K562 (cell line): ENCODE measurements around the gene GPX5. TPM values are rescaled to one million over a fixed set of nuclear protein-coding genes. Genes with fewer than 3 reads are reported as not detected.

Source experiments
- ESRRA ChIP-seq: fragments of 450-650 bp; IDR thresholded peaks from 2 replicates; pipeline ENCODE4 v1.6.1; 2014; ENCODE audit warnings: low read depth, mild to moderate bottlenecking, moderate library complexity, borderline replicate concordance
- ETV6 ChIP-seq, 3 experiments: fragments of 150-350 bp in 1 of 3; sonication (generic) in 1 of 3; formaldehyde crosslinking in 1 of 3; IDR thresholded peaks; 2 replicates each; pipeline versions ENCODE4 v1.6.1 to v1.8.0; 2014 to 2022; ENCODE audit warnings: borderline replicate concordance in 2 of 3, low read depth in 2 of 3, antibody characterized with exemption in 1 of 3, low read length in 1 of 3, mild to moderate bottlenecking in 1 of 3, missing genetic modification reagents in 1 of 3
- HDAC1 ChIP-seq, 2 experiments: fragments of 450-650 bp; IDR thresholded peaks; 2 replicates each; pipeline ENCODE4 v1.6.1; 2016 to 2017; ENCODE audit warnings: inconsistent platforms in 1 of 2, mild to moderate bottlenecking in 1 of 2, moderate library complexity in 1 of 2
- HDAC2 ChIP-seq: fragments of 450-650 bp; IDR thresholded peaks from 2 replicates; pipeline ENCODE4 v1.6.1; 2016; ENCODE audit warnings: mild to moderate bottlenecking
- JUN ChIP-seq, 2 experiments: sonication (generic) in 1 of 2; formaldehyde crosslinking in 1 of 2; IDR thresholded peaks; 2 replicates each; pipeline versions ENCODE4 v1.6.1 to v1.8.0; 2012 to 2022; ENCODE audit warnings: borderline replicate concordance in 2 of 2, mild to moderate bottlenecking in 2 of 2, improper control_type of control experiment in 1 of 2, low read depth in 1 of 2, low read length in 1 of 2, missing genetic modification reagents in 1 of 2
- KDM1A ChIP-seq, 2 experiments: fragments of 450-650 bp; IDR thresholded peaks; 2 replicates each; pipeline ENCODE4 v1.6.1; 2016; ENCODE audit warnings: mild to moderate bottlenecking in 2 of 2
- NFYB ChIP-seq: IDR thresholded peaks from 2 replicates; pipeline ENCODE4 v1.6.1; 2011; ENCODE audit warnings: mild to moderate bottlenecking, moderate library complexity; ENCODE audit not compliant: insufficient read length; ENCODE audit errors: extremely low read depth
- OTX1 ChIP-seq: fragments of 450-650 bp; formaldehyde crosslinking; IDR thresholded peaks from 2 replicates; pipeline ENCODE4 v1.4.0; 2022; ENCODE audit warnings: mild to moderate bottlenecking
- PHF8 ChIP-seq: fragments of 200-600 bp; sonication (generic); IDR thresholded peaks from 2 replicates; pipeline ENCODE4 v1.6.1; 2012; ENCODE audit warnings: mixed run types, mild to moderate bottlenecking, inconsistent platforms, low read length, moderate library complexity, borderline replicate concordance
- RBBP5 ChIP-seq: fragments of 200-600 bp; sonication (generic); IDR thresholded peaks from 2 replicates; pipeline ENCODE4 v1.6.1; 2012; ENCODE audit warnings: borderline replicate concordance, mild to moderate bottlenecking, low read length, control low read depth, inconsistent platforms; ENCODE audit not compliant: insufficient read depth, poor library complexity, severe bottlenecking
- SRSF1 ChIP-seq: fragments of 200-400 bp; formaldehyde crosslinking; IDR thresholded peaks from 2 replicates; pipeline ENCODE4 v1.6.1; 2017; ENCODE audit warnings: mild to moderate bottlenecking, low read depth, low read length, moderate library complexity
- TAF9B ChIP-seq: fragments of 450-650 bp; IDR thresholded peaks from 2 replicates; pipeline ENCODE4 v1.6.1; 2018; ENCODE audit warnings: mild to moderate bottlenecking; ENCODE audit not compliant: partially characterized antibody
- TBP ChIP-seq: optimal IDR thresholded peaks from 2 replicates; pipeline ENCODE3; 2011; ENCODE audit warnings: low read depth, low read length, improper control_type of control experiment
- ZBTB17 ChIP-seq: fragments of 450-650 bp; formaldehyde crosslinking; IDR thresholded peaks from 2 replicates; pipeline ENCODE4 v1.4.0; 2020; ENCODE audit warnings: mild to moderate bottlenecking
- ZFP36 ChIP-seq: fragments of 150-350 bp; IDR thresholded peaks from 2 replicates; pipeline ENCODE4 v1.6.1; 2018; ENCODE audit warnings: low read length, low read depth; ENCODE audit not compliant: partially characterized antibody
- ZNF280B ChIP-seq: fragments of 250-450 bp; sonication (Bioruptor Pico); IDR thresholded peaks from 2 replicates; pipeline ENCODE4 v1.5.1; 2021; ENCODE audit warnings: mild to moderate bottlenecking
- ZNF3 ChIP-seq: fragments of 250-450 bp; sonication (Bioruptor Pico); IDR thresholded peaks from 2 replicates; pipeline ENCODE4 v1.5.0; 2021; ENCODE audit warnings: mild to moderate bottlenecking, moderate library complexity
- polyA plus RNA-seq, 8 experiments: library from polyadenylated mRNA; depleted of rRNA in 4 of 8; stranded (reverse) in 5 of 8; unstranded in 3 of 8; fragments of >200 nt; fragmentation: Nextera tagmentation in 2 of 8; fragmentation: Illumina TruSeq in 1 of 8; extraction: Ambion mirVana in 2 of 8; extraction: Trizol in 1 of 8; gene quantifications; 2 replicates each; pipeline versions ENCODE4 v1.2.1 to v1.2.3, GENCODE V29; 2011 to 2014; ENCODE audit warnings: inconsistent platforms in 1 of 8, missing spikeins in 1 of 8
- total RNA-seq, 7 experiments: library from RNA; depleted of rRNA in 6 of 7; stranded (reverse); fragments of >200 nt in 6 of 7; fragmentation: Illumina TruSeq in 2 of 7; extraction: Trizol in 2 of 7; gene quantifications; 2 replicates each; pipeline versions ENCODE4 v1.2.1 to v1.2.3, GENCODE V29; 2011 to 2021; ENCODE audit warnings: low replicate concordance in 1 of 7
- TF ChIP-seq, protein P1 (sequence below): fragments of 450-650 bp; formaldehyde crosslinking; IDR thresholded peaks from 2 replicates; pipeline ENCODE4 v1.4.0; 2022; ENCODE audit warnings: mild to moderate bottlenecking, moderate library complexity
- TF ChIP-seq, protein P2 (sequence below): sonication (generic); formaldehyde crosslinking; IDR thresholded peaks from 2 replicates; pipeline ENCODE4 v1.9.0; 2022; ENCODE audit warnings: mild to moderate bottlenecking, missing genetic modification reagents
- TF ChIP-seq, protein P3 (sequence below): fragments of 450-650 bp; formaldehyde crosslinking; IDR thresholded peaks from 2 replicates; pipeline ENCODE4 v1.4.0; 2020; ENCODE audit warnings: mild to moderate bottlenecking

Gene GPX5
- total and polyA plus RNA-seq, 9 of the 15 experiments (the other 6 are each of a cell fraction or from before 2014, with no cell fraction given): 0.07 to 0.18 (median 0.15) TPM; not detected in 6

- no peak for TF ChIP-seq NFYB
- TF ChIP-seq HDAC2: peak; percentile 93
- TF ChIP-seq HDAC1 (IDR thresholded peaks at IDR 0.05): peak; percentile 82 to 94
- peak in 1 of 2 experiments; percentile 94; a peak in 3 of 4 replicates for TF ChIP-seq ETV6 (IDR thresholded peaks at IDR 0.05; ENCODE audit: borderline replicate concordance in 1 of 2, low read depth in 2 of 2, low read length in 1 of 2)
- TF ChIP-seq ETV6 (CRISPR knock-in tag; IDR thresholded peaks at IDR 0.05; ENCODE audit: borderline replicate concordance): no peak
- TF ChIP-seq PHF8: peak; percentile 46; the same call in 1 of the 2 replicates
- peak; percentile 73 for TF ChIP-seq ESRRA
- peak; percentile 100 for TF ChIP-seq TBP
- 0 out of 2 replicates have a peak, but pooled peaks have one; percentile 40 for TF ChIP-seq ZBTB17 (CRISPR knock-in tag)
- no peak for TF ChIP-seq ZNF280B (CRISPR knock-in tag)
- TF ChIP-seq RBBP5: peak; percentile 80
- peak; percentile 80; the same call in 1 of the 2 replicates for TF ChIP-seq OTX1 (CRISPR knock-in tag)
- TF ChIP-seq ZFP36: peak; percentile 36
- TF ChIP-seq, protein P1, sequence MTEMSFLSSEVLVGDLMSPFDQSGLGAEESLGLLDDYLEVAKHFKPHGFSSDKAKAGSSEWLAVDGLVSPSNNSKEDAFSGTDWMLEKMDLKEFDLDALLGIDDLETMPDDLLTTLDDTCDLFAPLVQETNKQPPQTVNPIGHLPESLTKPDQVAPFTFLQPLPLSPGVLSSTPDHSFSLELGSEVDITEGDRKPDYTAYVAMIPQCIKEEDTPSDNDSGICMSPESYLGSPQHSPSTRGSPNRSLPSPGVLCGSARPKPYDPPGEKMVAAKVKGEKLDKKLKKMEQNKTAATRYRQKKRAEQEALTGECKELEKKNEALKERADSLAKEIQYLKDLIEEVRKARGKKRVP (CRISPR knock-in tag): peak; percentile 75
- peak; percentile 56 for TF ChIP-seq TAF9B
- peak; percentile 91 to 92 for TF ChIP-seq KDM1A (IDR thresholded peaks at IDR 0.05)
- peak; percentile 72 for TF ChIP-seq ZNF3 (CRISPR knock-in tag)
- 0 out of 2 replicates have a peak, but pooled peaks have one; percentile 36 for TF ChIP-seq JUN (IDR thresholded peaks at IDR 0.05; ENCODE audit: borderline replicate concordance, low read depth, low read length)
- peak; percentile 75; the same call in 1 of the 2 replicates for TF ChIP-seq JUN (CRISPR knock-in tag; IDR thresholded peaks at IDR 0.05; ENCODE audit: borderline replicate concordance)
- TF ChIP-seq, protein P2, sequence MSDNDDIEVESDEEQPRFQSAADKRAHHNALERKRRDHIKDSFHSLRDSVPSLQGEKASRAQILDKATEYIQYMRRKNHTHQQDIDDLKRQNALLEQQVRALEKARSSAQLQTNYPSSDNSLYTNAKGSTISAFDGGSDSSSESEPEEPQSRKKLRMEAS: peak; percentile 82
- TF ChIP-seq, protein P3, sequence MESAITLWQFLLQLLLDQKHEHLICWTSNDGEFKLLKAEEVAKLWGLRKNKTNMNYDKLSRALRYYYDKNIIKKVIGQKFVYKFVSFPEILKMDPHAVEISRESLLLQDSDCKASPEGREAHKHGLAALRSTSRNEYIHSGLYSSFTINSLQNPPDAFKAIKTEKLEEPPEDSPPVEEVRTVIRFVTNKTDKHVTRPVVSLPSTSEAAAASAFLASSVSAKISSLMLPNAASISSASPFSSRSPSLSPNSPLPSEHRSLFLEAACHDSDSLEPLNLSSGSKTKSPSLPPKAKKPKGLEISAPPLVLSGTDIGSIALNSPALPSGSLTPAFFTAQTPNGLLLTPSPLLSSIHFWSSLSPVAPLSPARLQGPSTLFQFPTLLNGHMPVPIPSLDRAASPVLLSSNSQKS (CRISPR knock-in tag): no peak
- TF ChIP-seq SRSF1: no peak
Observed at GRCh38 chr6:28542440-28543296, 17.0 kb downstream of the GPX5 start (continued).
